GM21528 (cell line): ENCODE data around the gene DUS2.
"Not testable (repeated sequence)": the region's sequence is repeated elsewhere in the genome, so short reads cannot be mapped to it uniquely, and the experiment has no call there.

ENCODE experiments used
- ATAC-seq: cut with Tn5 transposase; IDR thresholded peaks from one replicate; pipeline ENCODE4 v1.9.1; 2021; ENCODE audit warnings: mild to moderate bottlenecking, moderate library complexity; ENCODE audit not compliant: unreplicated experiment, low FRiP score

DUS2 gene

GRCh38 chr16:68115851-68116250 lies 92.8 kb downstream of the DUS2 start:
- no peak for ATAC-seq

DNA sequence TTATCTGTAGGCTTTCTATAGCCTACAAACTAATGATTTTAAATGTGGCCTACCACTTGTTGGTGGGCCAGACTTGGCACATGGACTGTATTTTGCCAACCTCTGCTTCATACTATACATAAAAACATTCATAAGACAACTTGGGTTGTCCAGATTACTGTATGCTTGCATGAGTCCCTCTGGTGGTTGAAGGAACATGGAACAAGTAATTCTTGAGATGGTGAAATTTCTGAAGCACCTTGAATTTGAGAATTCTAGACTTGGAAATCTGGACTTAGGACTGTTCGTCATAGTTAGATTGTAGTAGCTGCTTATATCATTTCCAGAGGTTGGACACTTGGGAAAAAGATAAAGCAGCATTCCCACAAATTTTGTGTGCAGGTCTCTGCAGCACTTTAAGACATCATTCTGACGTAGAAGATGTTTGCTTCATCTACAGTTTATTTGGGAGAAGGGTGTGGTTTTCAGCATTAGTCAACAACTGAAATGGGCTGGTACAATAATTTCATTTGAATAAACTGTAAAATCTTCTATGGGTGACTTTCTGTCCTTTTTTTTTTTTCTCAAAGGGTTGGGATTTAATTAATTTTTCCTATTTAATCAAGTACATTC lies 93.3 kb downstream of the DUS2 start:
- no peak for ATAC-seq

DNA sequence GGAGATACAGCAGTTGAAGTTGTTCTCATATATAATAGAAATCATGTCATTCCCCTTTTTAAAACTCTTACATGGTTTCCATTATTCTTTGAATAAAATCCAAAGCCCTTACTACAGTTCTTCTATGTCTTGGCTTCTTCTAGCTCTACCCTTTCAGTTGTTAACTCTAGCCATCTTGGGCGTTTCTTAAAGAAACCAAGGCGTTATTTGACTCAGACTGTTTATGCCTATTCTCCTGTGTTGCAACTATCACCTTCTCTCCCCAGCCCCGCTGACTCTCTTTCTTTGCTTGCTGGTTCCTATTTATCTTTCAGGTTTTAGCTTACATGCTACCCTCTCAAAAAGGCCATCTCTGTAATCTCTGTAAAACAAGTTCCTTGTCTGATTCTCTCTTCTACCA lies 94.8 kb downstream of the DUS2 start:
- no peak for ATAC-seq

GRCh38 chr16:68118954-68119353 lies 95.9 kb downstream of the DUS2 start:
- ATAC-seq = not testable (repeated sequence)

- ATAC-seq = not testable (repeated sequence)
These were observed 97.4 kb downstream of the DUS2 start for GRCh38 chr16:68120496-68120895.

DNA sequence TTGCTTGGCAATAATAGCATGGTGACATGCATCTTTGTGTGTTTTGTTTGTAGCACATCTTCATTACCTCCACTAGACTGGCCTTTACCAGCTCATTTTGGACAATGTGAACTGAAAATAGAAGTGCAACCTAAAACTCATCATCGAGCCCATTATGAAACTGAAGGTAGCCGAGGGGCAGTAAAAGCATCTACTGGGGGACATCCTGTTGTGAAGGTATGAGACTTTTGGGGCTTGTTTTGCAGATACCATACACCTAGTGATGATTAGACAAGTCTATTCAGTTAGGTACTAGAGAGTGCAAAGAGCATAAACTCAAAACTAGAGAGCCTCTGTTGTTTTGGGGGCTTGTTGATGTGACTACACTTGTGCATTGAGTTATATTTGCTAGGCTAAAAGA lies 103.3 kb downstream of the DUS2 start:
- ATAC-seq = no peak

- no peak for ATAC-seq
These were observed 105.7 kb downstream of the DUS2 start for GRCh38 chr16:68128577-68129305.
